Measurements from ENCODE around the gene LPAR2. TPM values are rescaled to one million over a fixed set of nuclear protein-coding genes. Genes with fewer than 3 reads are reported as not detected.

Gene LPAR2
- polyA plus RNA-seq, 1 of the 3 experiments (the other 2 are of a cell fraction): 4.5 TPM

GRCh38 chr19:19651076-19651475 lies 23.1 kb upstream of the LPAR2 start:
- no peak overlapping the region for H3K4me2 ChIP-seq
- 83% methylated on average over 10 of the region's 13 CpGs for WGBS (ENCODE audit: low lambda C conversion rate)
- no peak for DNase-seq
- peaks cover 0 to 2% of the 10 kb centered on the region in 2 experiments; a peak in 1 of 4 replicates for H3K4me1 ChIP-seq (ENCODE audit: control insufficient read depth in 1 of 2, insufficient read depth in 2 of 2, low read depth in 1 of 2, low read length in 1 of 2)
- no peak overlapping the region; a peak in 1 of 4 replicates for H3K27ac ChIP-seq (ENCODE audit: low read depth in 2 of 2, low read length in 1 of 2)
- no peak overlapping the region for H3K9ac ChIP-seq
- no peaks in the 10 kb centered on the region for H3K9me2 ChIP-seq
- H3K36me3 ChIP-seq (replicated peaks in 1 of 2; ENCODE audit: control insufficient read depth in 1 of 2, insufficient read depth in 2 of 2, low read length in 1 of 2): peaks cover 7 to 86% of the 10 kb centered on the region in 2 experiments
- no peaks in the 10 kb centered on the region for H3K27me3 ChIP-seq (ENCODE audit: insufficient read depth)
- CTCF ChIA-PET: interaction anchor here (0.9 to 5.5 kb wide), 3 partner anchors 13 to 119 kb away, joined by 3 to 49 read pairs (median 9); partner anchors contain the start of gene ATP13A1
- H3K79me2 ChIP-seq (ENCODE audit: insufficient read depth): no peaks in the 10 kb centered on the region
- POLR2A ChIA-PET: no interaction called here
- TF ChIP-seq REST (IDR thresholded peaks at IDR 0.05; ENCODE audit: low read depth, low read length) (no peak), RCOR1 (IDR thresholded peaks at IDR 0.05; ENCODE audit: low read length) (no peak), IRF3 (IDR thresholded peaks at IDR 0.05; ENCODE audit: low read depth, low read length) (no peak), MXI1 (IDR thresholded peaks at IDR 0.05; ENCODE audit: low read depth, low read length) (no peak), NFIC (IDR thresholded peaks at IDR 0.05; ENCODE audit: borderline replicate concordance) (no peak)
- no peak overlapping the region for H2AFZ ChIP-seq (ENCODE audit: low read depth)
- H3K4me3 ChIP-seq (ENCODE audit: low read depth in 2 of 2, low read length in 1 of 2): no peak overlapping the region
- peaks cover 3% of the 10 kb centered on the region for H3F3A ChIP-seq (replicated peaks; ENCODE audit: insufficient read depth)
- H3K9me3 ChIP-seq: no peaks in the 10 kb centered on the region
- no peaks in the 10 kb centered on the region for H4K20me1 ChIP-seq (ENCODE audit: insufficient read depth)

- Histone ChIP-seq H3K9ac (no peak overlapping the region), H3K4me1 (ENCODE audit: control insufficient read depth in 1 of 2, insufficient read depth in 2 of 2, low read depth in 1 of 2, low read length in 1 of 2) (peaks cover 0 to 2% of the 10 kb centered on the region in 2 experiments; a peak in 1 of 4 replicates), H3K4me3 (ENCODE audit: low read depth in 2 of 2, low read length in 1 of 2) (no peak overlapping the region), H4K20me1 (ENCODE audit: insufficient read depth) (no peaks in the 10 kb centered on the region), H3K36me3 (replicated peaks in 1 of 2; ENCODE audit: control insufficient read depth in 1 of 2, insufficient read depth in 2 of 2, low read length in 1 of 2) (peaks cover 7 to 86% of the 10 kb centered on the region in 2 experiments), H3K27ac (ENCODE audit: low read depth in 2 of 2, low read length in 1 of 2) (no peak overlapping the region; a peak in 1 of 4 replicates), H3K9me3 (no peaks in the 10 kb centered on the region), H3K27me3 (ENCODE audit: insufficient read depth) (no peaks in the 10 kb centered on the region), H3K79me2 (ENCODE audit: insufficient read depth) (no peaks in the 10 kb centered on the region), H3K9me2 (no peaks in the 10 kb centered on the region), H2AFZ (ENCODE audit: low read depth) (no peak overlapping the region), H3K4me2 (no peak overlapping the region), H3F3A (replicated peaks; ENCODE audit: insufficient read depth) (peaks cover 3% of the 10 kb centered on the region)
- POLR2A ChIA-PET: no interaction called here
- CTCF ChIA-PET: interaction anchor here (2.6 to 5.5 kb wide), 2 partner anchors 96 to 118 kb away, joined by 9 to 49 read pairs; no protein-coding TSS in a partner anchor
- no peak for DNase-seq
- 100% methylated on average over 9 of the region's 9 CpGs for WGBS (ENCODE audit: low lambda C conversion rate)
- TF ChIP-seq TAF1 (IDR thresholded peaks at IDR 0.05; ENCODE audit: borderline replicate concordance, low read depth, low read length) (no peak), POLR2AphosphoS5 (IDR thresholded peaks at IDR 0.05; ENCODE audit: low read depth, low read length) (no peak), CTCF (IDR thresholded peaks at IDR 0.05) (no peak), FOXM1 (IDR thresholded peaks at IDR 0.05; ENCODE audit: low read depth) (no peak), CHD2 (IDR thresholded peaks at IDR 0.05; ENCODE audit: low read length, partially characterized antibody) (no peak), USF1 (IDR thresholded peaks at IDR 0.05; ENCODE audit: borderline replicate concordance, low read depth) (no peak), USF2 (IDR thresholded peaks at IDR 0.05; ENCODE audit: borderline replicate concordance, low read depth, low read length) (no peak), GABPA (IDR thresholded peaks at IDR 0.05; ENCODE audit: low read depth) (no peak), RFX5 (IDR thresholded peaks at IDR 0.05; ENCODE audit: low read length) (no peak), EZH2phosphoT487 (IDR thresholded peaks at IDR 0.05; ENCODE audit: borderline replicate concordance, low read depth) (no peak), TCF12 (IDR thresholded peaks at IDR 0.05) (no peak), EP300 (IDR thresholded peaks at IDR 0.05; ENCODE audit: borderline replicate concordance in 1 of 2, low read depth in 1 of 2, low read length in 1 of 2) (no peak), RCOR1 (IDR thresholded peaks at IDR 0.05; ENCODE audit: low read length) (no peak), RAD21 (IDR thresholded peaks at IDR 0.05; ENCODE audit: low read length) (no peak), FOSL2 (IDR thresholded peaks at IDR 0.05; ENCODE audit: borderline replicate concordance, low read depth) (no peak), JUND (IDR thresholded peaks at IDR 0.05) (no peak)
These were observed 22.3 kb upstream of the LPAR2 start for GRCh38 chr19:19650331-19650730.
